Measurements from ENCODE around the gene GPR162.
A peak's percentile ranks its signal among the peaks of the same experiment; 100 is the strongest.
"Not testable (repeated sequence)": the region's sequence is repeated elsewhere in the genome, so short reads cannot be mapped to it uniquely, and the experiment has no call there.

The GPR162 gene

DNA sequence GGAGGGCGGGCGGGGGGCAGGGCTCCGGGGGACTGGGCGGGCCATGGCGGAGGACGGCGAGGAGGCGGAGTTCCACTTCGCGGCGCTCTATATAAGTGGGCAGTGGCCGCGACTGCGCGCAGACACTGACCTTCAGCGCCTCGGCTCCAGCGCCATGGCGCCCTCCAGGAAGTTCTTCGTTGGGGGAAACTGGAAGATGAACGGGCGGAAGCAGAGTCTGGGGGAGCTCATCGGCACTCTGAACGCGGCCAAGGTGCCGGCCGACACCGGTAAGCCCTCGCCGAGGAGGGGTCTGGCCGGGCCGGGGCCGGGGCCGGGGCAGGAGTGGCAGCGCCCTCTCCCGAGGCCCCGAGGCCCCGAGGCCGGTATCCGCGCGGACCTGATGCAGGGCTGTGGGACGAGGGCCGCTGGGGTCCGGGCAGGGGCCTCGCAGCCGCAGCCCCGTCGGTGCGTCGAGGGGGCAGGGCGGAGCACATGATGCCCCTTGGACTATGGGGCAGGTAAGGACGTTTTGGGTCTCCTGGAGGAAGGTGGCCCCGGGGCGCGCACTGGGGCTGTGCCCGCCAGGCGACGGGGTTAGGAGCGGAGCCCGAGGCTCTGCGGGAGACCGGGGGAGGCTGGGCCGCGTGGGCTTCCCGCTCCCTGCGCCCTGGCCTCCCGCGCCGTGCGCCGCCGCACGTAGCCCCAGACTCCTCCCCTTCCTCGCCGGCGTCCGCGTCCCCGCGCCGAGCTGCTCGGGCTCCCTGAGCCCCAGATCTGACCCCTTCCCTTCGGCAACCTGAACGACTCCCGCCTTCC, 46.0 kb downstream of the GPR162 start, which contains the start of gene TPI1:
TSS of gene TPI1 (plus strand) at position 119 of the 798 bp plus-strand sequence. CDS start at position 155, 36 bp downstream.
- DNase-seq (ENCODE audit: low read depth, low spot score), result peak; percentile 53
- H3K4me3 ChIP-seq (ENCODE audit: low read length), result peak within 1 kb of the TSS; percentile 95

DNA sequence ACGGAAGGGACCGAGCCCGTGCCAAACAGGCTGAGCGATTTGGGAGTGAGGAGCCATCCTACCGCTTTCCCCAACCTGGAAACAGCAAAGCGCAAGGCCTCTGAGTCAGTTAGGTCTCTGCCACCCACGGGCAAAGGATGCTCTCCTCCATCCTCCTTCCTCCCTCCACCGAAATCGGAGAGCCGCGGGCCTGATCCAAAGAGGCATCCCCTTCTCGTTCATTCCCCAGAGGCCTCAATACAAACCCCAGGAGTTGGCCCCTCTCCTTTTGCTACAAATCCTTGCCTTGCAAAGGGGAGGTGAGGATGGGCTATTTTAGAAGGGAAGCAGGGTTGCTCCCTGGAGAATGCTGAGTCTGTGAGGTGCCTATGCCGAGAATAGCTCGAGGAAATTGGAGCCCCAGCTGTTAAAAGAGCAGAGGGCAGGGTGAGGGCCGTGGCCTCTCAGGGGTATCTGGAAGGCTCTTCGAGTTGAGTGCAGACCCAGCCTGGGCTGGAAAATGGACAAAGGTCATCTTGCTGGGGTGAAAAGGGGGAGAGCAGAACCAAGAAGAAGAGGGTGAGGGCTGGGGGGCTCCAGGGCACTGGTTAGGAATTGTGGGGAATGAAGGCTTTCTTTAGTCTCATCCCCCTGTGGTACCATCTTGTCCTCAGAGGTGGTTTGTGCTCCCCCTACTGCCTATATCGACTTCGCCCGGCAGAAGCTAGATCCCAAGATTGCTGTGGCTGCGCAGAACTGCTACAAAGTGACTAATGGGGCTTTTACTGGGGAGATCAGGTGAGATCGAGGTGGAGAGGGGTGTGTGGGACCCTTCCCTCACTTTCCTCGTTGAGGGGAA, 46.8 kb downstream of the GPR162 start:
- H3K4me3 ChIP-seq (ENCODE audit: low read length), result peak overlapping the region; percentile 95
- peak; percentile 38 for DNase-seq (ENCODE audit: low read depth, low spot score)

DNA sequence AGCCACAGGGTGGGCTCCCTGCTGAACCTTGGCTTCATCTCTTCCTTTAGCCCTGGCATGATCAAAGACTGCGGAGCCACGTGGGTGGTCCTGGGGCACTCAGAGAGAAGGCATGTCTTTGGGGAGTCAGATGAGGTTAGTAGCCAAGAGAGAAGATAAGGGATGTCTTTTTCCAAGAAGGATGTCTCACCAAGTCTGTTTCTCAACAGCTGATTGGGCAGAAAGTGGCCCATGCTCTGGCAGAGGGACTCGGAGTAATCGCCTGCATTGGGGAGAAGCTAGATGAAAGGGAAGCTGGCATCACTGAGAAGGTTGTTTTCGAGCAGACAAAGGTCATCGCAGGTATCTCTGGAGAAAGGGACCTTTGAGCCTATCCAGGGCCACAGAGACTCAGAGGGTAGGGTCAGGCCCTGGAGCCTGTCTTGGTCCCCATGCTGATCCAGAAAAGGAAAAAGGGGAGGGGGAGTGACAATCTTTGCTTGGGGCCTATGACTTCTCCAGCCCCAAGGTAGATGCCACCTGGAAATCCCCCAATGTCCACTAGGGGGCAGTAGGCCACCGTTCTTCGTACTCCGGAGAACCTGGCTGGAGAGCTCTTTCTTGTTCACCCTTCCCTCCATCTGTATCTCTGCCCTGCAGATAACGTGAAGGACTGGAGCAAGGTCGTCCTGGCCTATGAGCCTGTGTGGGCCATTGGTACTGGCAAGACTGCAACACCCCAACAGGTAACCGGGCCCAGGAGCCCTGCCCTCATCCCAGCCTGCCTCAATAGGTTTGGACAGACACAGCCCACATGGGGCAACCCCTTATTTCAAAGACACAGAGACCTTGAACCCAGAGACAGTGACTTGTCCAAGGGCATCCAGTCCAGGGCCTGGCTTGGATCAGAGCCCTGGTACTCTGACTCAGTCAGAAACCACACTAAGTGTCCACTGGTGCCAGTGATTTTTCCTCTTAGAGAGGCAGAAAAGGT, 47.7 kb downstream of the GPR162 start:
- H3K4me3 ChIP-seq (ENCODE audit: low read length), result peak overlapping the region; percentile 95
- peak; percentile 76 for DNase-seq (ENCODE audit: low read depth, low spot score)

DNA sequence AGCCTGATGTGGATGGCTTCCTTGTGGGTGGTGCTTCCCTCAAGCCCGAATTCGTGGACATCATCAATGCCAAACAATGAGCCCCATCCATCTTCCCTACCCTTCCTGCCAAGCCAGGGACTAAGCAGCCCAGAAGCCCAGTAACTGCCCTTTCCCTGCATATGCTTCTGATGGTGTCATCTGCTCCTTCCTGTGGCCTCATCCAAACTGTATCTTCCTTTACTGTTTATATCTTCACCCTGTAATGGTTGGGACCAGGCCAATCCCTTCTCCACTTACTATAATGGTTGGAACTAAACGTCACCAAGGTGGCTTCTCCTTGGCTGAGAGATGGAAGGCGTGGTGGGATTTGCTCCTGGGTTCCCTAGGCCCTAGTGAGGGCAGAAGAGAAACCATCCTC, 48.7 kb downstream of the GPR162 start:
- DNase-seq (ENCODE audit: low read depth, low spot score); H3K4me3 ChIP-seq (ENCODE audit: low read length): not testable (repeated sequence)

DNA sequence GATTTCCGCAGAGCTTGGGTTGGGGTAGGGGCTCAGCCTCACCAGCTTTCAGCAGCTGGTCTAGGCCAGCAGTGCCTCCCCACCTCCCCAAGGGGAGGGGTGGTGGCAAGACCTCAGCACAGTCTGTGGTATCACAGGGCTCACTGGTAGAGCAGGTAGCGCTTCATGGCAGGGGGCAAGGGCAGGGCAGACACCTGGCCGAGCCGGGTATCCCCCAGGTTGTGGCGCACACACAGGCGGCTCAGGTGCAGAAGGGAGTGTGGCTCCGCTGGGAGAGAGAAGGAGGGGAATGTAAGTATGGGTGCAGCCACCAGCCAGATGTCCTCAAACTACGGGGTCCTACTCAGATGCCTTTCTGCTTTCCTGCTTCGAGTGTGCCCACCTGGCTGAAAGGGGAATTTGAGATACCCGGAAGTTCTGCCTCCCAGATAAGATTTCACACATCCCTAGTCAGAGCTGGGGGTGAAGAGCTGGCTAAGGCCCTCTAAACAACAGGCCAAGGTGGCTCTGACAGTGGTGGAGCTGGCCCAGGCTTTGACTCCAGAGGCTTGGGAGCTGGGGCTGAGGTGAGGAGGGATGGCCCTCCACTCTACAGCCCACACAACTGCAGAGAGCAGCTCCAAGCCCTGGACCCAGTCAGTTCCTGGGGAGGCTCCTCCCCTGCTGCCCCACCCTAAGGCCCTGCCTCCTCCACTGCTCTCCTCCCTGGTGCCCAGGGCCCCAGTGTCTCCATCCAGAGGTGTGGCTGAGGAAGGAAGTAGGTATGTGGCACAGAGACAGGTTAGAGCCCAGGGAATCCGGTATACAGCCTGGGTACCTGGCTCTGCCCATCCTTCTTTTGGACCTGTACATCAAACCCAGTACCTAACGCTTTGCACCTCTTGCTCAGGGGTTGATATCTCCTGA, 49.7 kb downstream of the GPR162 start:
- DNase-seq (ENCODE audit: low read depth, low spot score), result no peak
- H3K4me3 ChIP-seq (ENCODE audit: low read length), result no peak overlapping the region

DNA sequence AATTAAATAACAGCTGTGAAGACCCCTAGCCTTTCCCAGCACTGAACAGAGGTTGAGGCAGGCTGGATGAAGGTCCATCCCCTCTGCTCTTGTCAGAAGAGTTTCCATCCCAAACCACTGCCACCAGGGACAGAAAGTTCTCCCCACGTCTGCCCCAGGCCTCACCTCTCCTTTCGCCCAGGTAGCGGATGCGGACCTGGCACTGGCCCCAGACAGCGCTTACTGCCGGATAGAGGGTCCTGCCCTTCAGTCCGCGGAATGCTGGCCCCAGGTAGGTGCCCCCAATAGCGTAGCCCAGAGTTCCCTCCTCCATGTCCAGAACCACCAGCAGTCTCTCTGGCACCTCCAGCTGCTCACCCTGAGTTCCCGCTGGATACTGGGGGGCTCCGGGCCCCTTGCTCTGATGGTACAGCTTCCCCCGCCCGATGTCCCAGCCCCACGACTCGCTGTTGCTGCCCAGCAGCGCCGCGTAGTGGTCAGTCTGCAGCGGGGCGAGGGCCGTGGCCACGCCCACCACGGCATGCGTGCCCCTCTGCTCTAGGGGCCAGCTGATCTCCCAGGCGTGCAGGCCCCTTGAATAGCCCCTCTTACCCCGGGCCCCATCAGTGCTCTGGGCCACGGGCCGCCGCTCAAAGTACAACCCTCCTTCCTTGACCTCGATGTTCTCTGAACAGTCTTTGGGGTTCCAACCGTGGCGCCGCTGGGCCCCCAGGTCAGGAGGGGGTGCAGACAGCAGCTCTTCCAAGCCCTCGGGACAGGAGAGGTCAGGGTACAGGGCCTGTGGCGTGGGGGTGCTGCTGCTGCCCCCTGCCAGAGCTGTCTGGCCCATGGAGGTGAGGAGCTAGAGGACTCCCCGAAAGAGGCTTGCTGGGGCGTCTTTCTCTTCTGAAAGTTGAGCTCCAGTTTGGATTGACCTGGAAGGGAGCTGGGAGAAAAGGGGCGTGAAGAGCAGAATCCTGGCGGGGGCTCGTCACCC, 50.7 kb downstream of the GPR162 start:
- DNase-seq (ENCODE audit: low read depth, low spot score), result peak; percentile 65
- peak overlapping the region; percentile 85 for H3K4me3 ChIP-seq (ENCODE audit: low read length)

DNA sequence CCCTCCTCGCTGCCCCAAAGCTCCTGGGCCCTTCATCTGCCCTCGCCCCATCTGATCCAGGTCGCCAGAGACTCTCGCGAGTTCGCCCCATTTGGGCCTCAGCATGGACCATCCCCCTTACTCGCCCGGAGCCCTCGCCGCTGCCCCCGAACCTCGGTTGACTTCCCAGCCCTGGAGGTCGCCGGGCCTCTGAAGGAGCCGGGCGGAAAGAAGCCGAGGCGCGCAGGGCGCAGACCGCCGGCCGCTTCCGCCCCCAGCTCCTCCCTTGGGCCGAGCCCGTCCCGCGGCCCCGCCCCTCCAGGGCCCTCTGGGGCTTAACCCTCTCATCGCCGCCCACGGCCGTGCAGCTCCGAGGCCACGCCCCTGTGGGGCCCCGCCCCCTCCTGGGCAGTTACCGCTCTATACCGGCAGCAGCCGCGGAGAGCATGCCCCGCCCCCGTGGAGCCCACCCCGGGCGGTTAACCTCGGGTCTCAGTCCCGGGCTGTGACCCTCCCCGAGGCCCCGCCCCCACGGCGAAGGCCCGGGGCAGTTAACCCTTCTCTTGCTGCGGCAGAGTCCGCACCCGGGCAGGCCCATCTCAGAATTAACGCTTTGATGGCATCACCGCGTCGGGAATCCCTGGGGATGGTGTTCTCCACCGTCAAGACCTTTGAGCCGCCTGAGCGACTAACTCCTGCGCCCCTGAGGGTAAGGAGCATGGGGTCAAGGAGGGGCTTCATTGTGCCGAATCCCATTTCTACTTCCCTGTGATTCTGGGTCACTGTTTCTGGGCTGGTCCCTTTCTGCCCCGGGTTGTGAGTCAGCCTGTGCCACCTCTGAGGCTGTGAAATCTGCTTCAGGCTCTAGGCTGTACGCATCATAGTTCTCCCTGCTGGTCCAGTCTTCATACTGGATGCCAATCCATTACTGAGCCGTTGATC, 51.7 kb downstream of the GPR162 start, which contains the start of gene SPSB2:
TSS of gene SPSB2 (minus strand) at position 210 of the 921 bp plus-strand sequence. CDS start 402 bp downstream, outside the sequence.
- DNase-seq (ENCODE audit: low read depth, low spot score), result peak; percentile 95
- peak within 1 kb of the TSS; percentile 85 for H3K4me3 ChIP-seq (ENCODE audit: low read length)

DNA sequence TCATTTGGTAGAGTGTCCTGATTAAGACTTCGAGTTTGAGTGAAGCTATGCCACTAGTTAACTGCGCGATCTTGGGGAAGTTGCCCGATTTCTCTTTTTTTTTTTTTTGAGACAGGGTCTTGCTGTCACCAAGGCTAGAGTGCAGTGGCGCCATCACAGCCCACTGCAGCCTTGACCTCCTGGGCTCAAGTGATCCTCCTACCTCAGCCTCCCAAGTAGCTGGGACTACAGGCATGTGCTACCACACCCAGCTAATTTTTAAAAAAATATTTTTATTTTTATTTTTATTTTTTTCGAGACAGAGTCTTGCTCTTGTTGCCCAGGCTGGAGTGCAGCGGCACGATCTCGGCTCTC, 52.4 kb downstream of the GPR162 start:
- peak overlapping the region; percentile 85 for H3K4me3 ChIP-seq (ENCODE audit: low read length)
- not testable (repeated sequence) for DNase-seq (ENCODE audit: low read depth, low spot score)
